Motor neuron (in vitro differentiated cells): ENCODE results near the gene PRMT7. TPM values are rescaled to one million over a fixed set of nuclear protein-coding genes. Genes with fewer than 3 reads are reported as not detected.

Source experiments
- ATAC-seq, 8 experiments: fragments of 200-7000 bp; cut with Tn5 transposase; replicated peaks in 6 of 8; 2 replicates each; pipeline ENCODE4 v1.8.0; 2021; ENCODE audit warnings: mild to moderate bottlenecking in 8 of 8, moderate library complexity in 8 of 8
- H3K27ac ChIP-seq, 2 donors: fragments of 250-450 bp; sonication (Bioruptor Pico); 2 replicates each; pipeline ENCODE4 v1.9.0; 2021; ENCODE audit warnings: antibody characterized with exemption in 2 of 2, mild to moderate bottlenecking in 2 of 2, moderate library complexity in 1 of 2
- H3K4me1 ChIP-seq, 2 donors: fragments of 250-450 bp; sonication (Bioruptor Pico); replicated peaks in 1 of 2; 2 replicates each; pipeline ENCODE4 v1.6.1; 2021; ENCODE audit warnings: antibody characterized with exemption in 2 of 2, mild to moderate bottlenecking in 2 of 2, moderate library complexity in 1 of 2
- H3K4me3 ChIP-seq, 5 donors: fragments of 250-450 bp; sonication (Bioruptor Pico); 2 replicates each; pipeline ENCODE4 v1.9.0; 2021; ENCODE audit warnings: antibody characterized with exemption in 5 of 5, mild to moderate bottlenecking in 5 of 5, moderate library complexity in 4 of 5
- WGBS, 10 experiments: fragments of 450-650 bp; shearing (Covaris generic); methylation state at CpG; one replicate each; pipeline ENCODE4 v1.0.0; 2022; 5-methylcytosine and 5-hydroxymethylcytosine counted together
- in situ Hi-C, 9 experiments: fragments of 400-800 bp; cut with MboI; loops; one replicate each; pipeline ENCODE4 v1.15.0; 2021; ENCODE audit warnings: low sequenced_read_pairs in 9 of 9, low pct_unique_long_range_greater_than_20kb in 2 of 9; ENCODE audit not compliant: unreplicated experiment in 9 of 9
- total RNA-seq, 8 experiments: library from RNA; unstranded; fragments of 300-600 nt; gene quantifications; 2 replicates each; pipeline versions ENCODE4 v1.2.3 to v1.2.4, GENCODE V29; 2022

Gene PRMT7, protein sequence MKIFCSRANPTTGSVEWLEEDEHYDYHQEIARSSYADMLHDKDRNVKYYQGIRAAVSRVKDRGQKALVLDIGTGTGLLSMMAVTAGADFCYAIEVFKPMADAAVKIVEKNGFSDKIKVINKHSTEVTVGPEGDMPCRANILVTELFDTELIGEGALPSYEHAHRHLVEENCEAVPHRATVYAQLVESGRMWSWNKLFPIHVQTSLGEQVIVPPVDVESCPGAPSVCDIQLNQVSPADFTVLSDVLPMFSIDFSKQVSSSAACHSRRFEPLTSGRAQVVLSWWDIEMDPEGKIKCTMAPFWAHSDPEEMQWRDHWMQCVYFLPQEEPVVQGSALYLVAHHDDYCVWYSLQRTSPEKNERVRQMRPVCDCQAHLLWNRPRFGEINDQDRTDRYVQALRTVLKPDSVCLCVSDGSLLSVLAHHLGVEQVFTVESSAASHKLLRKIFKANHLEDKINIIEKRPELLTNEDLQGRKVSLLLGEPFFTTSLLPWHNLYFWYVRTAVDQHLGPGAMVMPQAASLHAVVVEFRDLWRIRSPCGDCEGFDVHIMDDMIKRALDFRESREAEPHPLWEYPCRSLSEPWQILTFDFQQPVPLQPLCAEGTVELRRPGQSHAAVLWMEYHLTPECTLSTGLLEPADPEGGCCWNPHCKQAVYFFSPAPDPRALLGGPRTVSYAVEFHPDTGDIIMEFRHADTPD
- 10 to 100 TPM; 28.3 to 76.4 (median 37.3) TPM for total RNA-seq

- Histone ChIP-seq H3K4me1 (peaks cover 17 to 18% of the 10 kb centered on the region in 2 donors), H3K27ac (peak within 1 kb of the TSS; percentile 68 to 83), H3K4me3 (peak within 1 kb of the TSS; percentile 68 to 90 (median 78))
- WGBS, 10 experiments = 0 to 1% (median 0%) methylated on average over 1 to 19 of the region's 62 CpGs; no CpG with 5 or more reads in 2 of the 10 experiments
- peak; percentile 97 to 99 (median 98) for ATAC-seq
- in situ Hi-C loops = no loop called here
Measured at GRCh38 chr16:68310774-68311511, at the start of gene PRMT7, which contains the start of gene SLC7A6OS. TSS of gene PRMT7 (plus strand) at chr16:68311019. CDS start at chr16:68315980, 4,961 bp downstream. TSS of gene SLC7A6OS (minus strand) at chr16:68310946. CDS start at chr16:68310926, 20 bp downstream.

- peak overlapping the region; percentile 68 to 95 (median 85) for H3K4me3 ChIP-seq
- in situ Hi-C loops = no loop called here
- no peak for ATAC-seq
- H3K27ac ChIP-seq = peak overlapping the region; percentile 87
- H3K4me1 ChIP-seq = peaks cover 5 to 11% of the 10 kb centered on the region in 2 donors
- WGBS, 10 experiments = 88% methylated on average over 3 of the region's 11 CpGs; no CpG with 5 or more reads in 9 of the 10 experiments
Measured at GRCh38 chr16:68263559-68264127, 47.2 kb upstream of the PRMT7 start.

- WGBS, 10 experiments = 0 to 8% (median 0%) methylated on average over 2 to 23 of the region's 123 CpGs; no CpG with 5 or more reads in 4 of the 10 experiments
- peak; percentile 80 to 90 (median 84) for ATAC-seq
- H3K4me3 ChIP-seq = peak within 1 kb of the TSS; percentile 68 to 95 (median 85)
- in situ Hi-C loops = no loop called here
- peaks cover 5 to 11% of the 10 kb centered on the region in 2 donors for H3K4me1 ChIP-seq
- peak within 1 kb of the TSS; percentile 87 for H3K27ac ChIP-seq
Measured at GRCh38 chr16:68264128-68265077, 46.4 kb upstream of the PRMT7 start, which contains the start of gene SLC7A6. TSS of gene SLC7A6 (plus strand) at chr16:68264526. CDS start at chr16:68274727, 10,201 bp downstream.

DNA sequence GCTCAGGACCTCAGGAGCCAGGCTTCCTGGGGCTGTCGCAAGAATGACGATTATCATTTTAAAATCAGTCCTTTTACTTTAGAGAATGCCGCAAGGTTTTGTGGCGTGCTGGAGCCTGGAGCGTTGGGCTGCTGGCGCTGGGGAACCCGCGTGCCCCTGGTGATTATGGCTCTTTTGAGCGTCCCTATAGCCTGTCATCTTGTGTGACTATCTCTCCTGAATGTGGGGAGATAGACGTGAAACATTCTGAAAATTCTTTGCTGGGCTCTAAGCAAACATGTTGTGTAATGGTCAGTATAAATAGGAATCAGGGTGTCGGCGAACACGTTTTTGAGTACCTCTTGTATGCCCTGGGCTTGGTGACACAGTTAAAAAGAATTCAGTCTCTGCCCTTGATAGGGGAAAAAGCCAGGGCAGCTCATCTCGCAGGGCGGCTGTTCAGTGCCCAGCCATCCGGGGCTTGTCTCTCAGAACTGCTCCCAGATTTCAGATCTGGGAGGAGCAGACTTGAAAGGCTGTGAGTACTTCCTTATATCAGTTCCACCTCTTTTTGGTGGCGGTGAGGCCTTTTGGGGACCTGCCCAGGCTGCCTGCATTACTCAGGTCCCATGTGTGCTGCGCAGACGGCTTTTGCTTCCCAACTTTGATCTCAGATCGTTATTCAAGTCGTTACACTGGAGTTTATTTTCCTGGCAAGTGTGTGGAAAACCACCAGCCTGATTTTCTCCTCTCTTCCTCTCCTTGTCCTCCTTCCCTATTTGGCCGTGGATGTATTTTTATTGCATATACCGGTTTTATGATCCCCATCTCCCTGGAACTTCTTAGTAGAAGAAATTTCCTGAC lies 45.5 kb upstream of the PRMT7 start:
- peaks cover 5 to 11% of the 10 kb centered on the region in 2 donors for H3K4me1 ChIP-seq
- H3K27ac ChIP-seq = peak overlapping the region; percentile 87
- ATAC-seq = peak; percentile 2 to 25 (median 11)
- peak overlapping the region; percentile 68 to 95 (median 85) for H3K4me3 ChIP-seq
- in situ Hi-C loops = no loop called here
- WGBS, 10 experiments = 0 to 49% (median 6%) methylated on average over 3 to 12 of the region's 23 CpGs

GRCh38 chr16:68267612-68268405 lies 43.0 kb upstream of the PRMT7 start:
- ATAC-seq = no peak
- Histone ChIP-seq H3K27ac (no peak overlapping the region), H3K4me1 (peaks cover 5 to 11% of the 10 kb centered on the region in 2 donors), H3K4me3 (no peak overlapping the region)
- in situ Hi-C loops = no loop called here
- WGBS, 10 experiments = 31 to 100% (median 83%) methylated on average over 1 to 4 of the region's 6 CpGs; no CpG with 5 or more reads in 1 of the 10 experiments

- in situ Hi-C loops = no loop called here
- 80 to 100% (median 100%) methylated on average over 1 to 2 of the region's 4 CpGs; no CpG with 5 or more reads in 7 of the 10 experiments for WGBS, 10 experiments
- Histone ChIP-seq H3K4me3 (no peak overlapping the region), H3K4me1 (peaks cover 5 to 11% of the 10 kb centered on the region in 2 donors), H3K27ac (no peak overlapping the region)
- ATAC-seq = no peak
Measured at GRCh38 chr16:68269793-68270192, 41.0 kb upstream of the PRMT7 start.

DNA sequence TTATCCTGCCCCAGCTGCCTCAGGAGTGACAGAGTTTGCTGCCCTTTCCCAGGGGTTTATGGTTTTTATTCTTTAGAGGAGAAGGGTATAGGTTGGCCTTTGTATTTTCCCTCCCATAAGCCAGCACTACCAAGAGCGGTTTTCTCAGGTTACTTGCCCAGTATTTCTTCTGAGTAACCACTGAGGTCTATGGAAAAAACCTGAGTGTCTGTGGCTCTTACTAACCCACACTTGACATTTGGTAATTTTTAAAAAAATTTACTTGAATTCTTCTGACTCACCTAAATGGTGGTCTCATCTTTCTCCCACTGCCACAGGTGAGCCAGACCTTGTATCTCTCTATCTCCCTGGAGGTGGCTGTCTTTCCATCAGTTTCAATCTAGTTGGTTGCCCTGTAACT lies 40.5 kb upstream of the PRMT7 start:
- in situ Hi-C loops = no loop called here
- ATAC-seq = no peak
- no peak overlapping the region for H3K27ac ChIP-seq
- WGBS, 10 experiments = 0 to 40% (median 20%) methylated on average over 1 of the region's 1 CpG; no CpG with 5 or more reads in 7 of the 10 experiments
- H3K4me1 ChIP-seq = peaks cover 5 to 11% of the 10 kb centered on the region in 2 donors
- H3K4me3 ChIP-seq = no peak overlapping the region

GRCh38 chr16:68272507-68273209 lies 38.2 kb upstream of the PRMT7 start:
- no peak overlapping the region for H3K27ac ChIP-seq
- ATAC-seq = no peak
- in situ Hi-C loops = no loop called here
- no peak overlapping the region for H3K4me3 ChIP-seq
- WGBS, 10 experiments = 80 to 100% (median 95%) methylated on average over 1 to 3 of the region's 4 CpGs; no CpG with 5 or more reads in 5 of the 10 experiments
- peaks cover 0 to 6% of the 10 kb centered on the region in 2 donors for H3K4me1 ChIP-seq

- WGBS, 10 experiments = 80 to 100% (median 98%) methylated on average over 1 to 3 of the region's 5 CpGs; no CpG with 5 or more reads in 4 of the 10 experiments
- H3K27ac ChIP-seq = no peak overlapping the region
- H3K4me3 ChIP-seq = no peak overlapping the region
- ATAC-seq = no peak
- in situ Hi-C loops = no loop called here
- H3K4me1 ChIP-seq = no peaks in the 10 kb centered on the region
Measured at GRCh38 chr16:68273459-68273858, 37.4 kb upstream of the PRMT7 start.

DNA sequence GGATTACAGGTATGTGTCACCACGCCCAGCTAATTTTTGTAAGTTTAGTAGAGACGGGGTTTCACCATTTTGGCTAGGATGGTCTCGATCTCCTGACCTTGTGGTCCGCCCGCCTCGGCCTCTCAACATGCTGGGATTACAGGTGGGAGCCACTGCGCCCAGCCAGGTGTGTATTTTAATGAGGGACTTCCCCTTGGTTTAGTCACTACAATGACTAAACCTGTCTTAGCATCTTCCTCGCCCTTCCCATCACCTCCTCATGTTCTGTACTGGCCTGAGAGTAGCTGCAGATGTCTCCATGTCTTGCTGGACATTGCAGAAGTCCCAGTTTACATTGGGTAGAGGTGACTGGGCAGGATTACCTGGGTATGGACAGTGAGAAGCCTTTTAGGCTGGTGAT lies 36.9 kb upstream of the PRMT7 start:
- Histone ChIP-seq H3K27ac (no peak overlapping the region), H3K4me1 (no peaks in the 10 kb centered on the region), H3K4me3 (no peak overlapping the region)
- in situ Hi-C loops = no loop called here
- WGBS, 10 experiments = 80 to 100% (median 98%) methylated on average over 1 to 8 of the region's 8 CpGs; no CpG with 5 or more reads in 7 of the 10 experiments
- no peak for ATAC-seq
